NCI-H2227 (cell line): ENCODE data around the gene AXL.
A peak's percentile ranks its signal among the peaks of the same experiment; 100 is the strongest.

Experiments used
- DNase-seq: peaks from one replicate; lab custom pipeline; 2025; ENCODE audit not compliant: unreplicated experiment; lab: John Stamatoyannopoulos, UW

Gene AXL

DNA sequence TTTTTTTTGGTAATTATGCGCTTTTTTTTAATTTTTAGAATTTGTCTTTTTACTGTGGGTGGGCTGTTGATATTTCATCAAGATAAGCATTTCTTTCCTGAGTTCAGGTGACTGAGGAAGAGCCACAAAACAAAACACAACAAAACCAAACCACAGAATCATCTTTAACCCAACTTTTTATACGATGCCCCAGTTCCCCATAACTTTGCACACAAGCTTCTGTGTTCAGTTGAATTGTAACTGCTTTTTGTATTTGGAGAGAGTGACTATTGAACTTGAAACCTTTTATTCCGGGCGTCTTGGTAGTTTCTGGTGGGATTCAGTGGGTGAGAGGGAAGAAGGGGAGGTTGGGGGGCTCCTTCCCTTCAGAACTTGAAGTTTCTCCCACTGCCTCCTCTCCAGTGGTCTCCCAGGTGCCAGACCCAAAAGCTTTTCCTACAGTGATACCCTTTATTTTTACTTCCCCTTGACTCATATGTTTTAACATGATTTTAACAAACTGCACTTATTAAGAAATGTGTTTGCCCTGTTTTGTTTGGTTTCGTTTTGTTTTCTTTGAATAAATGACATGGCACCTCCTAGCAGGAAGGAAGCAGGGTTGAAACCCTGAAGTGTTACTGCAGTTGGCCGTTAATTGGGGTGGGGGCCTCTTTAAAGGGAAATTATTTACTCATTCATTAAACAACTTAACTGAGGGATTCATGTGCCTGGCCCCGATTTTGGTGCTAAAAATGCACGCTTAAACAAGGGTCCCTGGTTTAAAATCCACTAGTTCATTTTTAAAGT is 88.3 kb downstream of the AXL start:
- DNase-seq, result no peak

DNA sequence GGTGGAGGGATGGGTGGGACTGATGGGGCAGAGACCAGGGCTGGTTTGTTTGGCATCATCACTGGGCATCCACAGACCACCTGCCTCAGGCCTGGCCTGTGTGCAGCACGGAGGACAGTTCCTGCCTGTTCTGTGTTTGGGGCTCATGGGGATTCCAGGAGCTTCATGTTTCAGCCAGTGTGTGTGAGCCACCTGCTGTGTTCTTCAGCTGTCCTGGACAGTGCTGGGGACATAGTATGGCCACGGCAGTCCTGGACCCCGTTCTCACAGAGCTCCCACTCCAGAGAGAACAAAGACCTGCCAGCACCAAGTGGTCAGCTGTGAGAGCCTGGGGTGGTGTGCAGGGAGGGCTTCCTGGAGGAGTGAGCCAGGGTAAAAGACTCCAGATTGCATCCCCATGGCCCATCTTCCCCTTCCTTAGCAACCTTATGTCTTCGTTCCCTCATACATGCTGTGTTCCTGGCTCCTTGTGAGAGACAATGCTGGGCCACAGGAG is 89.0 kb downstream of the AXL start:
- no peak for DNase-seq

DNA sequence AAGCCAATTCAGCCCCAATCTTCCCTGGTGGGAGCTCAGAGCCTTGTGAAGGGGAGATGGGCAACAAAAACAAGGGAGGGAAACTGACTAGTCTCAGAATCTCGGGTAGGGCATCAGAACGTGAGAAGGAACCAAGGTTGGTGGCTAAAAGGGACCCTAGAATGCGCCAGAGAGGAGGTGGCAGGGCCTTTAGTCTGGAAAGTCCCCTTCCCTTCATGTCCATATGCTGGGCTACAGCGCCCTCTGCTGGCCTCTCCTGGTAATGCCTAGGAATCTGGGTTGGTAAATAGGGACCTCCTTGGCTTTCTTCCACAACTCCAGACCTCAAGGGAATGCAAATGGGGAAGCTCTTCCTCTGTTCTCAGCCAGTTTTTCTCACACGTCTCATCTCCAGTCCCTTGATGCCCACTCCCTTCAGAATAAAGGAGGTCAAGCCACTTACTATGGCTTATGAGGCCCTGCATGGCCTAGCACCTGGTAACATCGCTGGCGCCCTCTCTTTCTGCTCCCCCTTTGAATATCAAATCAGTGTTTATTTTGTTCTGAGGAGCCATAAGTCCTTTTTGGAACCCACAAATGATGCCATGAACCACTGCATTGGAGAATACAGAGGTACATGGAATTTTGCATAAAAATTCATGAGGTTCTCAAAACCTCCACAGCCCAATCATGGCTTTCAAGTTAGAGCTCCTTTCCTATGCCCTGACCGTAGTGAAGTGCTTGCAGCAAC is 89.6 kb downstream of the AXL start:
- DNase-seq, result peak; percentile 99

DNA sequence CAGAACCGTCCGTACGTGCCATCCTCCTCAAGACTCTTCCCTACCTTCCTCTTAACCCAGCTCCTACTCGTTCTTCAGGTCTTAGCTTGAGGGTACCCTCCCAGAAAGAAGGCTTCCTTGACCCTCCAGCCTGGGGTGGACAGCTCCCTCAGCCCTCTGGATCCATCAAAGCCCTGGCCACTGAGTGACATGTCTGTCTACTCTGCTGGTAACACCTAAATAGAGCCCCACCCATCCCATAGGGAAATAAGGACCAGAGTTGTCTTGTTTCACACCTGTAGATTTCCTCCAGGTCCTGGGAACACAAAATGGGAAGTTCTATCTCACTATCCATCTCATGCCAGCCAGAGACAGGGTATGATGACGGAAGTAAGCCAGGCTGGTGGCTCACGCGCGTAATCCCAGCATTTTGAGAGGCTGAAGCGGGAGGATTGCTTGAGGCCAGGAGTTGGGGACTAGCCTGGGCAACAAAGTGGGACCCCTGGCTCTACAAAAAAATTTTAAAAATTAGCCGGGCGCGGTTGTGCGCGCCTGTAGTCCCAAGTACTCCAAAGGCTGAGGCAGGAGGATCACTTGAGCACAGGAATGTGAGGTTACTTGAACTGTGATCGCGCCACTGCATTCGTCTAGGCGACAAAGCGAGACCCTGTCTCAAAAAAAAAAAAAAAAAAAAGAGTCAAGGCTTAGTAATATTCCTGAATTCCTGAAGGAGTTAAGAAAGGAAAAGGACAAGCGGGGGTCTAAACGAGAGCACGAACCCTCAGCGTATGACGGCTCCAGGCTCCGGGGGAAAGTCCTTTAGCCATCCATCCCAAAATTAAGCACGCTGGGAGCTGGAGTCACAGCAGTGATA is 90.4 kb downstream of the AXL start:
- DNase-seq, result no peak

DNA sequence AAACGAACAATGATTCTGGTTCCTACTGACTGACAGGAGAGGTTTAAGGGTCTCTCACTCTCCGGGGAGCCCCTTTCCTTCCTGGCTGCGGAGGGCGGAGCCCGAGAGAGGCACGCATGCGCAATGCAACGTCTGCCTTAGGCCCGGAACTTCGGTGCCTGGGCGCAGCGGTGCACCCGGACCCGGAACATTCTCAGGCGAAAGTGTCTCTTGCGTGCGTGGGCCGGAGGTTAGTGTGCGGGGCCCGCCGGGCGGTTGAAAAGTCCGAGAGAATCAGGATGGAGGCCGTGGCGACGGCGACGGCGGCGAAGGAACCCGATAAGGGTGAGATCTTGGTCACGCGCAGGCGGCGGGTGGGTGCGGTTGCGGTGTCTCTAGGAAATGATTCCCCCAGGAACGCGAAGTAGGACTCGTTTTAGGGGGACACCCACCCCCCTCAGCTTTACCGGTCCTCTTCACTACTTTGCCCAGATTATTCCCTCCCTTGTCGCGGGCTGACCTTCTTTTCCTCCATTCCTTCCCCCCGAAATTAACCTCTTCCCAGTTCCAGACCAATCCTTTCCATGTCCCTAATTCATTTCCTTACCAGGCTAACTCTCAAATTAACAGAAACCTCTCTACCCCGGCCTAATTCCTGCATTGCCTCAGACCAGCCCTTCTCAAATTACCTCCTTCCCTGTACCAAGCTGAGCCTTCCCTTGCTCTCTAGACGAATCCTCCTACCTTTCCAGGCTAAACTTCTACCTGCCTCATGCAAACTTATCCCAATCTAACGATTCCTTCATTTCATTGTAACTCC is 91.2 kb downstream of the AXL start, which contains the start of gene CCDC97:
TSS of gene CCDC97 (plus strand) at position 140 of the 799 bp plus-strand sequence. CDS start at position 279, 139 bp downstream.
- peak; percentile 98 for DNase-seq

DNA sequence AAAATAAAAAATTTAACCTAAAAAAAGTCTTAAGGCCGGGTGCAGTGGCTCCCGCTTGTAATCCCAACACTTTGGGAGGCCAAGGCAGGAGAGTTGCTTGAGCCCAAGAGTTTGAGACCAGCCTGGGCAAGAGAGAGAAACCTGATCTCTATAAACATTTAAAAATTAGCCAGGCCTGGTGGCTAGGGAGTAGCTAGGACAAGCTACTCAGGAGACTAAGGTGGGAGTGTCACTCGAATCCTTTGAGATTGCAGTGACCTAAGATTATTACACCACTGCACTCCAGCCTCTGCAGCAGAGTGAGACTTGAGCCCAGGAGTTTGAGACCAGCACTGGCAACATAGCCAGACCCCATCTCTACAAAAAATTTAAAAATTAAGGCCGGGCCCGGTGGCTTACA is 92.0 kb downstream of the AXL start:
- no peak for DNase-seq
